ENCODE results near the gene PDE11A.

Gene PDE11A

GRCh38 chr2:177881008-177881747 is 191.4 kb downstream of the PDE11A start:
- no peak for TF ChIP-seq POLR2AphosphoS5 (IDR thresholded peaks at IDR 0.05; ENCODE audit: low read depth, low read length)

- TF ChIP-seq, protein P1, sequence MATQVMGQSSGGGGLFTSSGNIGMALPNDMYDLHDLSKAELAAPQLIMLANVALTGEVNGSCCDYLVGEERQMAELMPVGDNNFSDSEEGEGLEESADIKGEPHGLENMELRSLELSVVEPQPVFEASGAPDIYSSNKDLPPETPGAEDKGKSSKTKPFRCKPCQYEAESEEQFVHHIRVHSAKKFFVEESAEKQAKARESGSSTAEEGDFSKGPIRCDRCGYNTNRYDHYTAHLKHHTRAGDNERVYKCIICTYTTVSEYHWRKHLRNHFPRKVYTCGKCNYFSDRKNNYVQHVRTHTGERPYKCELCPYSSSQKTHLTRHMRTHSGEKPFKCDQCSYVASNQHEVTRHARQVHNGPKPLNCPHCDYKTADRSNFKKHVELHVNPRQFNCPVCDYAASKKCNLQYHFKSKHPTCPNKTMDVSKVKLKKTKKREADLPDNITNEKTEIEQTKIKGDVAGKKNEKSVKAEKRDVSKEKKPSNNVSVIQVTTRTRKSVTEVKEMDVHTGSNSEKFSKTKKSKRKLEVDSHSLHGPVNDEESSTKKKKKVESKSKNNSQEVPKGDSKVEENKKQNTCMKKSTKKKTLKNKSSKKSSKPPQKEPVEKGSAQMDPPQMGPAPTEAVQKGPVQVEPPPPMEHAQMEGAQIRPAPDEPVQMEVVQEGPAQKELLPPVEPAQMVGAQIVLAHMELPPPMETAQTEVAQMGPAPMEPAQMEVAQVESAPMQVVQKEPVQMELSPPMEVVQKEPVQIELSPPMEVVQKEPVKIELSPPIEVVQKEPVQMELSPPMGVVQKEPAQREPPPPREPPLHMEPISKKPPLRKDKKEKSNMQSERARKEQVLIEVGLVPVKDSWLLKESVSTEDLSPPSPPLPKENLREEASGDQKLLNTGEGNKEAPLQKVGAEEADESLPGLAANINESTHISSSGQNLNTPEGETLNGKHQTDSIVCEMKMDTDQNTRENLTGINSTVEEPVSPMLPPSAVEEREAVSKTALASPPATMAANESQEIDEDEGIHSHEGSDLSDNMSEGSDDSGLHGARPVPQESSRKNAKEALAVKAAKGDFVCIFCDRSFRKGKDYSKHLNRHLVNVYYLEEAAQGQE (IDR thresholded peaks at IDR 0.05; ENCODE audit: insufficient read depth in 1 of 2, low read depth in 2 of 2, low read length in 2 of 2), result no peak
- TF ChIP-seq POLR2AphosphoS5 (IDR thresholded peaks at IDR 0.05; ENCODE audit: low read depth, low read length) (no peak), SIN3A (IDR thresholded peaks at IDR 0.05; ENCODE audit: borderline replicate concordance, insufficient read depth, low read length) (no peak), TAF1 (IDR thresholded peaks at IDR 0.05; ENCODE audit: borderline replicate concordance, insufficient read depth, low read length) (no peak), FOXP2 (optimal IDR thresholded peaks at IDR 0.05; ENCODE audit: borderline replicate concordance, extremely low read depth, extremely low read length, insufficient read depth) (no peak)
Measured at GRCh38 chr2:177880285-177880684, 192.3 kb downstream of the PDE11A start.

DNA sequence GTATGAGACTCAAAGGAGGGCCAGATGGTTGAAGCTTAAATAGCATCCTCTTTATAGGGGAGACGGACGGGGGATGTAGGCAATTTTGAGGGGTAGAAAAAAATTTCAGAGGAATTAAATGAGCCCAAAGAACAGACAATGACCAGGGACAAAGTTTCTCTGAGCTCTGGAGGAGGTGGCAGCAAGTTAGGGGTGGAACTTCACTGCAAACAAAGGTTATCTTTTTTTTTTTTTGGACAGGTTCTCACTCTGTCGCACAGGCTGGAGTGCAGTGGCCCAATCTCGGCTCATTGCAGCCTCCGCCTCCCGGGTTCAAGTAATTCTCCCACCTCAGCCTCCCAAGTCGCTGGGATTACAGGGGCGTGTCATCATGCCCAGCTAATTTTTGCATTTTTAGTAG is 195.6 kb downstream of the PDE11A start:
- TF ChIP-seq FOXP2 (optimal IDR thresholded peaks at IDR 0.05; ENCODE audit: borderline replicate concordance, extremely low read depth, extremely low read length, insufficient read depth) (no peak), TAF1 (IDR thresholded peaks at IDR 0.05; ENCODE audit: borderline replicate concordance, insufficient read depth, low read length) (no peak), SIN3A (IDR thresholded peaks at IDR 0.05; ENCODE audit: borderline replicate concordance, insufficient read depth, low read length) (no peak), POLR2AphosphoS5 (IDR thresholded peaks at IDR 0.05; ENCODE audit: low read depth, low read length) (no peak)
- TF ChIP-seq, protein P1 (IDR thresholded peaks at IDR 0.05; ENCODE audit: insufficient read depth in 1 of 2, low read depth in 2 of 2, low read length in 2 of 2), result no peak

- TF ChIP-seq SIN3A (IDR thresholded peaks at IDR 0.05; ENCODE audit: borderline replicate concordance, insufficient read depth, low read length) (no peak), POLR2AphosphoS5 (IDR thresholded peaks at IDR 0.05; ENCODE audit: low read depth, low read length) (no peak), TAF1 (IDR thresholded peaks at IDR 0.05; ENCODE audit: borderline replicate concordance, insufficient read depth, low read length) (no peak), FOXP2 (optimal IDR thresholded peaks at IDR 0.05; ENCODE audit: borderline replicate concordance, extremely low read depth, extremely low read length, insufficient read depth) (no peak)
- TF ChIP-seq, protein P1 (IDR thresholded peaks at IDR 0.05; ENCODE audit: insufficient read depth in 1 of 2, low read depth in 2 of 2, low read length in 2 of 2), result no peak
Measured at GRCh38 chr2:177874686-177875085, 197.9 kb downstream of the PDE11A start.

DNA sequence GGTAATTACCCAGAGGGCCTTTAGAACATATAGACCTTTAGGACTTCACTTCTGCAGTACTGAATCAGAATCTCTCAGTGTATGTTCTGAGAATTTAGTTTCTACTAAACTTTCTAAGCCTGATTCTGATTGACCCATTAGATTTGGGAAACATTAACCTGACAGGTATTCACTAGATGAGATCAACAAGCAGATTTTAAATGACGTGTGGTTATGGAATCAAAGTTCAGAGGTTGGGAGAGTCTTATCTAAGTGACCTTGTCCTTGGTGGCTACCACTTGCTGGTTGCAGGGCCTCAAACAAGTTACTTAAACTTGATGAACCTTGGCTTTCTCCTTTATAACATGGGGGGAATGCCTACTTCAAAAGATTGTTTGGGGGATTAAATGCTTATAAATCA is 198.7 kb downstream of the PDE11A start:
- TF ChIP-seq, protein P1 (IDR thresholded peaks at IDR 0.05; ENCODE audit: insufficient read depth in 1 of 2, low read depth in 2 of 2, low read length in 2 of 2), result no peak
- TF ChIP-seq POLR2AphosphoS5 (IDR thresholded peaks at IDR 0.05; ENCODE audit: low read depth, low read length), result no peak
- TF ChIP-seq SIN3A (IDR thresholded peaks at IDR 0.05; ENCODE audit: borderline replicate concordance, insufficient read depth, low read length), result no peak
- TF ChIP-seq FOXP2 (optimal IDR thresholded peaks at IDR 0.05; ENCODE audit: borderline replicate concordance, extremely low read depth, extremely low read length, insufficient read depth), result no peak
- no peak for TF ChIP-seq TAF1 (IDR thresholded peaks at IDR 0.05; ENCODE audit: borderline replicate concordance, insufficient read depth, low read length)
